ENCODE results near the gene FAM237A.

Gene FAM237A

DNA sequence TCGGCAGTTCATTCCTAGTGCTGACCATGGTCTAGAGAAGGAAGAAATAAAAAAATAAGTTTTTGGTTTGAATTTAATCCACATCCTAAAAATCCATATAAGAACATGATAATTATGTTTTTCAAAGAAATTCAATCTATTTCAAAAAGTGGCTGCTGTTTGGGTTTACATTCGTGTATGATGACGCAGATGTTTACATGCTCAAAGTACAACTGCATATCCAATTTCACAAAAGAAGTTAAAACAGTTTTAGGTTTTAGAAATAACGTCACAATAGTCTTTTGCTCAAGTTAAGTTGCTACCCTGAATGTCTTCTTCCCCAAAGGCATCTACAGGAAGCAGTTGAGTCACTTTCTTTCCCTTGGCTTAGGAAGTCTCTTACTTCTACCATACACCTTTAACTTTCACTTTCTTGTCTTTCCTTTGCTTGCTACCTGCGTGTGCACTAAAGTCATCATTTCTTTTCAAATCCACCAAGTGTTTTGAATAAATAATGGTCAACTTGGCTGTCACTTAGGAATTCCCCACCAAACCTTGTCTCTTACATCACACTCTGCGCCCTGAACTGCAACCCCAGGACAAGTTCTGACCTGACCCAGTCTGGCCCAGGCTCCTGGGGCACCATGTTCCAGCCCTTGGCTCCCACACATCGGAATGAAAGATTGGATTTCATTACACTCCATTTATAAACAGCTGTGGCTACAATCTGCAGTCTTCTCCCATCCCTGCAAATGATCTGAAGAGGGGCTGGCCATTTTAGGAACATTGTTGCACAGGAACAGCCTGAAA, 28.4 kb downstream of the FAM237A start:
- no peak overlapping the region for H3K4me3 ChIP-seq (replicated peaks; ENCODE audit: insufficient read depth, low read length)
- H3K27me3 ChIP-seq (ENCODE audit: insufficient read depth, poor library complexity, severe bottlenecking): no peaks in the 10 kb centered on the region
- H3K27ac ChIP-seq (replicated peaks): no peak overlapping the region
- no peak for TF ChIP-seq POLR2AphosphoS5 (IDR thresholded peaks at IDR 0.05; ENCODE audit: low read depth)
- no peak for TF ChIP-seq SPI1 (IDR thresholded peaks at IDR 0.05; ENCODE audit: borderline replicate concordance, low read depth)
- no peak for TF ChIP-seq CTCF (IDR thresholded peaks at IDR 0.05; ENCODE audit: insufficient read depth, low read length)
- no peak for TF ChIP-seq REST (IDR thresholded peaks at IDR 0.05; ENCODE audit: insufficient replicate concordance, low read depth)
- TF ChIP-seq GABPA (IDR thresholded peaks at IDR 0.05; ENCODE audit: low read depth): no peak
- DNase-seq (ENCODE audit: low read depth in 1 of 2, low spot score in 1 of 2): no peak

- no peak overlapping the region for H3K4me3 ChIP-seq (replicated peaks; ENCODE audit: insufficient read depth, low read length)
- no peaks in the 10 kb centered on the region for H3K27me3 ChIP-seq (ENCODE audit: insufficient read depth, poor library complexity, severe bottlenecking)
- DNase-seq (ENCODE audit: low read depth in 1 of 2, low spot score in 1 of 2): no peak
- H3K27ac ChIP-seq (replicated peaks): no peak overlapping the region
- no peak for TF ChIP-seq SPI1 (IDR thresholded peaks at IDR 0.05; ENCODE audit: borderline replicate concordance, low read depth)
These were observed 41.3 kb downstream of the FAM237A start for GRCh38 chr2:206683546-206683945.

DNA sequence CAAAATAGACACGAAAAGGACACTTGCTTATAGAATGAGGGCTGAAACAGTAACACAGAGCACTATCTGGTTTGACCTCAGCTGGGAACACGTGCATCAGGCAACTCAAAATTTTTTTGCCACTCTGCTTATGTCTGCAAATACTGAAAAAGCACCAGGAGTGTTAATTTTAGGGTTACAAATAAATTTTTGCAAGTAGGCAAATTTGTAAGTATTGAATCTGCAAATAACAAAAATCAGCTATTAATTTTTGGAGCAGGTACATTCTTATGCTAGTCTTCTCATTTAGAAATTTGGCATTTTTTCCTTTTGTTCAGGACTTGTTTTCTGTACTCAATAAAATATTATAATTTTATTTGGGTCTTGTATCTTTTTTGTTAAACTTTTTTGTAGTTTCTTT, 46.2 kb downstream of the FAM237A start:
- H3K27me3 ChIP-seq (ENCODE audit: insufficient read depth, poor library complexity, severe bottlenecking): no peaks in the 10 kb centered on the region
- no peak for DNase-seq (ENCODE audit: low read depth in 1 of 2, low spot score in 1 of 2)
- no peak overlapping the region for H3K4me3 ChIP-seq (replicated peaks; ENCODE audit: insufficient read depth, low read length)
- no peak overlapping the region for H3K27ac ChIP-seq (replicated peaks)
- TF ChIP-seq POLR2AphosphoS5 (IDR thresholded peaks at IDR 0.05; ENCODE audit: low read depth) (no peak), GABPA (IDR thresholded peaks at IDR 0.05; ENCODE audit: low read depth) (no peak), CTCF (IDR thresholded peaks at IDR 0.05; ENCODE audit: insufficient read depth, low read length) (no peak), SPI1 (IDR thresholded peaks at IDR 0.05; ENCODE audit: borderline replicate concordance, low read depth) (no peak), REST (IDR thresholded peaks at IDR 0.05; ENCODE audit: insufficient replicate concordance, low read depth) (no peak)

- Histone ChIP-seq H3K4me3 (replicated peaks; ENCODE audit: insufficient read depth, low read length) (no peak overlapping the region), H3K27ac (replicated peaks) (no peak overlapping the region), H3K27me3 (ENCODE audit: insufficient read depth, poor library complexity, severe bottlenecking) (no peaks in the 10 kb centered on the region)
- no peak for TF ChIP-seq SPI1 (IDR thresholded peaks at IDR 0.05; ENCODE audit: borderline replicate concordance, low read depth)
- no peak for TF ChIP-seq POLR2AphosphoS5 (IDR thresholded peaks at IDR 0.05; ENCODE audit: low read depth)
- TF ChIP-seq REST (IDR thresholded peaks at IDR 0.05; ENCODE audit: insufficient replicate concordance, low read depth): no peak
- TF ChIP-seq CTCF (IDR thresholded peaks at IDR 0.05; ENCODE audit: insufficient read depth, low read length): no peak
- no peak for DNase-seq (ENCODE audit: low read depth in 1 of 2, low spot score in 1 of 2)
These were observed 46.7 kb downstream of the FAM237A start for GRCh38 chr2:206688990-206689389.

Measured in HL-60 (cell line).